GM19240 (cell line): ENCODE results near the gene MAN2C1.

Experiments
- DNase-seq: peaks from one replicate; pipeline ENCODE4 v3.0.0; 2011; ENCODE audit warnings: low spot score; ENCODE audit not compliant: insufficient read length

The MAN2C1 gene

DNA sequence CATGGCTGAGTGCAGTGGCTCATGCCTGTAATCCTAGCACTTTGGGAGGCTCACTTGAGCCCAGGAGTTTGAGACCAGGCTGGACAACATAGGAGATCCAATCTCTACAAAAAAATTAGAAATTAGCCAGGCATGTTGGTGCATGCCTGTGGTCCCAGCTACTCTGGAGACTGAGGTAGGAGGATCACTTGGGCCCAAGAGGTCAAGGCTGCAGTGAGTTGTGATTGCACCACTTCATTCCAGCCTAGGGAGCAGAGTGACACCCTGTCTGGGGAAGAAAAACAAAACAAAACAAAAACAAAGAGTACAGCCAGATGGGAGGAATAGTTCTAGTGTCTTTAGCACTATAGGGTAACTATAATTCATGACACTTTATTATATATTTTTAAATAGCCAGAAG, 58.7 kb downstream of the MAN2C1 start:
- DNase-seq, result no peak

DNA sequence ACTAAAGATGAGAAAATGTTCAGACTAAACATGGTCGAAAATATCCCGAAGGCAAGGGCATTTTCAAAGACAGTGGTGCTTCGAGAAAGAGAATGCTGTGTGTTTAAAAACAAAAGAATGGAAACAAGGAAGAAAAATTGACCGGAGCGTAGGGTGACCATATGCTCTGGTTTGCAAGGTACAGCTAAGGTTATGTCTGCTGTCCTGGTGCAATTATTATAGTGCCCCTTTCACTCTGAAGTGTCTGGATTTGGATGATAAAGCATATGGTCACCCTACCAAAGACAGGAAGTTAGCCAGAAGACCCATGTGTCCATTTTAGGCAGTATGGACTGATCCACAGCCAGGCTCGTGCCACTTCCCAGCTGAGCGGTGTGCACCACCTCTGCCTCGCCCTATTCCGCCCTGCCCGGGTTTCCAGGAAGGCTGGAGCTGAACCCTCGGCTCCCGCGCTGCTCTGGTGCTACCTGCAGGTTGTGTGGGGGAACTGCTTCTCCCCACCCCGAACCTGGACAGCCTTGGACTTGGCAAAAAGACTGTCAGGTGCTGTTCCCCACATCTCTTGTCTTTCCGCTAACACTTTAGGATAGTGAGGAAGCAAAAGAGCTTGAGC, 60.5 kb downstream of the MAN2C1 start:
- peak; percentile 42 for DNase-seq

DNA sequence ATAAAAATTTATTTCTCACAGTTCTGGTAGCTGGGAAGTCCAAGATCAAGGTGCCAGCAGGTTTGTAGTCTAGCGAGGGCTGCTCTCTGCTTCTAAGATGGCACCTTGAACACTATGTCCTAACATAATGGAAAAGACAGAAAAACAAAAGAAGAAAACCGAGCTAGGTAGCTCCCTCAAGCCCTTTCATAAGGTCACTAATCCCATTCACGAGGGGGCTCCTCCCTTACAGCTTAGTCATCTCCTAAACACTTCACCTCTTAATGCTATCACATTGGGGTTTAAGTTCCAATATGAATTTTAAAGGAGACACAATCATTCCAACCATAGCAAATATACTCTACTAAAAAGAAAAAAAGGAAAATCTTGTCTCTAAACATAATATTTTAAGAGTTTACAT, 62.2 kb downstream of the MAN2C1 start:
- DNase-seq, result no peak
